ENCODE data around the gene PJA2. TPM values are rescaled to one million over a fixed set of nuclear protein-coding genes. Genes with fewer than 3 reads are reported as not detected.

Gene PJA2
- total RNA-seq, 4 donors from 2014 or later = 109 to 162 (median 131) TPM

- TF ChIP-seq CTCF (IDR thresholded peaks at IDR 0.05; ENCODE audit: low read depth) = no peak
These were observed 3.1 kb downstream of the PJA2 start for GRCh38 chr5:109406719-109407118.

GRCh38 chr5:109404428-109404960 lies 5.3 kb downstream of the PJA2 start:
- no peak for TF ChIP-seq CTCF (IDR thresholded peaks at IDR 0.05; ENCODE audit: low read depth)

DNA sequence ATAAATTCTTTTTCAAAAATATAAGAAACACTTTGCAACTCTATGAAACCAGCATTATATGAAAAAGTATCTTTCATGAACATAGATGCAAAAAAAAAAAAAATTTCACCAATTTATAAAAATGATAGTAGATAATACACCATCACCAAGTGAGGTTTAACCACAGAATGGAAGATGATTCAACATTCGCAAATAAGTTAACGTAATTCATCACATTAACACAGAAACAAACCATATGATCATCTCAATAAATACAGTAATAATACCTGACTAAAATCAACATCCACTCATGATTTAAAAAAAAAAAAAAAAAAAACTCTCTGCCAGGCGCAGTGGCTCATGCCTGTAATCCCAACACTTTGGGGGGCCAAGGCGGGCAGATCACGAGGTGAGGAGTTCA lies 6.3 kb downstream of the PJA2 start:
- TF ChIP-seq CTCF (IDR thresholded peaks at IDR 0.05; ENCODE audit: low read depth) = no peak

DNA sequence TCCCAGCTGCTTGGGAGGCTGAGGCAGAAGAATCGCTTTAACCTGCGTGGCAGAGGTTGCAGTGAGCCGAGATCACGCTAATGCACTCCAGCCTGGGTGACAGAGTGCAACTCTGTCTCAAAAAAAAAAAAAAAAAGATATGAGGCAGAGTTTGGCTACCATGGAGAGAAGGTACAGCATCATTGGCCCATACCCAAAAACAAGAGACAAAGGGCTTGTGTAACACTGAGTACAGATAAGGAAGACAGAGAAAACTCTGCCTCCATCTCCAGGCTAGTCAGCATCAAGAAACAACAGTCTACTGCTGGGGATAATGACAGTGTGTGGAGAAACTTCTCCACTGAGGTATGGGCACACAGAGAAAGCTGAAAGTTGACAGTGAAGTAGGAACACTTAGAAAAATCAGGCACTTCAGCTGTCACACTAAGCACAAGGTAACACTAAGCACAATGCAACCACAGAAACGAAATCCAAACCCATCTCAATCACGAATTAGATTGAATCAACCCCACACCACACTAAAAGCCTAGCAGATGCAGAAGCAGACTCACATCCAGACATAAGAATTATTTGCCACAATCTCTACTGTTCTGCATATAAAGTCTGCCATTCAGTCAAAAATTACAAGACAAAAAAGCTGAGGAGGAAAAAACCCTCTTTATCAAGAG lies 10.5 kb downstream of the PJA2 start:
- no peak for TF ChIP-seq CTCF (IDR thresholded peaks at IDR 0.05; ENCODE audit: low read depth)

- TF ChIP-seq CTCF (IDR thresholded peaks at IDR 0.05; ENCODE audit: low read depth) = no peak
These were observed 12.8 kb downstream of the PJA2 start for GRCh38 chr5:109396965-109397364.

DNA sequence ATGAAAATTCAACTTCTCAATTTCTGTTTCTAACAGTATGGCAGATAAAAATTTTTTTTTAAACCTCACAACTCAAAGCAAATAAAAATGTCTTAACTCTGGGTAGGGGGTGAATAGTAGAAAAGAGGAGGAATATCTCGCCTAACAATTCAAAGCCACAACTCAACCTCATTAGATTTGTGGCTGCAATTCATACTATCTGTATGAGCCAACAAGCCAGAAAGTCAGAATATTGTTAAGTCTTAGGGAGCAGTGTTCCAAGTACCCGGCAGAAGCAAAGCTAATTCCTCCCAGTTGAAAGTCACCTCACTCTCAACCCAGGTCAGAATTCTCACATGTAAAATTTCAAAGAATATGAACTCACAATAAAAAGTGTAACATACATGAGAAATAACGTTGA lies 15.0 kb downstream of the PJA2 start:
- TF ChIP-seq CTCF (IDR thresholded peaks at IDR 0.05; ENCODE audit: low read depth) = no peak

GRCh38 chr5:109390188-109390587 lies 19.6 kb downstream of the PJA2 start:
- TF ChIP-seq CTCF (IDR thresholded peaks at IDR 0.05; ENCODE audit: low read depth) = no peak
